ENCODE measurements around the gene GLRX3. TPM values are rescaled to one million over a fixed set of nuclear protein-coding genes. Genes with fewer than 3 reads are reported as not detected.
A peak's percentile ranks its signal among the peaks of the same experiment; 100 is the strongest.

Gene GLRX3
- total and polyA plus RNA-seq, 2 of the 13 experiments (the other 11 are each of a cell fraction or from before 2014, with no cell fraction given) = 91.4 to 135 TPM

- TF ChIP-seq, protein P1, sequence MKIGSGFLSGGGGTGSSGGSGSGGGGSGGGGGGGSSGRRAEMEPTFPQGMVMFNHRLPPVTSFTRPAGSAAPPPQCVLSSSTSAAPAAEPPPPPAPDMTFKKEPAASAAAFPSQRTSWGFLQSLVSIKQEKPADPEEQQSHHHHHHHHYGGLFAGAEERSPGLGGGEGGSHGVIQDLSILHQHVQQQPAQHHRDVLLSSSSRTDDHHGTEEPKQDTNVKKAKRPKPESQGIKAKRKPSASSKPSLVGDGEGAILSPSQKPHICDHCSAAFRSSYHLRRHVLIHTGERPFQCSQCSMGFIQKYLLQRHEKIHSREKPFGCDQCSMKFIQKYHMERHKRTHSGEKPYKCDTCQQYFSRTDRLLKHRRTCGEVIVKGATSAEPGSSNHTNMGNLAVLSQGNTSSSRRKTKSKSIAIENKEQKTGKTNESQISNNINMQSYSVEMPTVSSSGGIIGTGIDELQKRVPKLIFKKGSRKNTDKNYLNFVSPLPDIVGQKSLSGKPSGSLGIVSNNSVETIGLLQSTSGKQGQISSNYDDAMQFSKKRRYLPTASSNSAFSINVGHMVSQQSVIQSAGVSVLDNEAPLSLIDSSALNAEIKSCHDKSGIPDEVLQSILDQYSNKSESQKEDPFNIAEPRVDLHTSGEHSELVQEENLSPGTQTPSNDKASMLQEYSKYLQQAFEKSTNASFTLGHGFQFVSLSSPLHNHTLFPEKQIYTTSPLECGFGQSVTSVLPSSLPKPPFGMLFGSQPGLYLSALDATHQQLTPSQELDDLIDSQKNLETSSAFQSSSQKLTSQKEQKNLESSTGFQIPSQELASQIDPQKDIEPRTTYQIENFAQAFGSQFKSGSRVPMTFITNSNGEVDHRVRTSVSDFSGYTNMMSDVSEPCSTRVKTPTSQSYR (CRISPR knock-in tag; IDR thresholded peaks at IDR 0.05; ENCODE audit: borderline replicate concordance) = no peak
- TF ChIP-seq EEA1 (CRISPR knock-in tag; IDR thresholded peaks at IDR 0.05; ENCODE audit: borderline replicate concordance) (no peak), ZNF501 (CRISPR knock-in tag; IDR thresholded peaks at IDR 0.05) (peak; percentile 89), ZNF577 (CRISPR knock-in tag; IDR thresholded peaks at IDR 0.05; ENCODE audit: borderline replicate concordance, low read depth) (no peak), SRSF9 (IDR thresholded peaks at IDR 0.05; ENCODE audit: borderline replicate concordance, insufficient read depth, low read depth, low read length, poor library complexity, severe bottlenecking) (no peak), ZNF136 (CRISPR knock-in tag; IDR thresholded peaks at IDR 0.05; ENCODE audit: low read depth) (no peak), ZNF280B (CRISPR knock-in tag; IDR thresholded peaks at IDR 0.05; ENCODE audit: borderline replicate concordance) (no peak), ZNF614 (CRISPR knock-in tag; IDR thresholded peaks at IDR 0.05; ENCODE audit: borderline replicate concordance) (no peak), JUND (CRISPR knock-in tag; IDR thresholded peaks at IDR 0.05) (no peak), ZNF598 (CRISPR knock-in tag; IDR thresholded peaks at IDR 0.05; ENCODE audit: borderline replicate concordance) (no peak), ZIK1 (CRISPR knock-in tag; IDR thresholded peaks at IDR 0.05; ENCODE audit: borderline replicate concordance, low read depth) (0 out of 2 replicates have a peak, but pooled peaks have one; percentile 51), ZNF121 (CRISPR knock-in tag; IDR thresholded peaks at IDR 0.05) (peak; percentile 17; the same call in 1 of the 2 replicates), GATAD1 (CRISPR knock-in tag; IDR thresholded peaks at IDR 0.05) (peak; percentile 89), ZNF660 (CRISPR knock-in tag; IDR thresholded peaks at IDR 0.05; ENCODE audit: borderline replicate concordance, low read depth) (no peak), RAD51 (IDR thresholded peaks at IDR 0.05; ENCODE audit: borderline replicate concordance) (no peak), SMAD1 (CRISPR knock-in tag; IDR thresholded peaks at IDR 0.05; ENCODE audit: borderline replicate concordance, low read depth) (no peak), ZKSCAN8 (CRISPR knock-in tag; IDR thresholded peaks at IDR 0.05; ENCODE audit: borderline replicate concordance) (no peak)
- TF ChIP-seq, protein P2, sequence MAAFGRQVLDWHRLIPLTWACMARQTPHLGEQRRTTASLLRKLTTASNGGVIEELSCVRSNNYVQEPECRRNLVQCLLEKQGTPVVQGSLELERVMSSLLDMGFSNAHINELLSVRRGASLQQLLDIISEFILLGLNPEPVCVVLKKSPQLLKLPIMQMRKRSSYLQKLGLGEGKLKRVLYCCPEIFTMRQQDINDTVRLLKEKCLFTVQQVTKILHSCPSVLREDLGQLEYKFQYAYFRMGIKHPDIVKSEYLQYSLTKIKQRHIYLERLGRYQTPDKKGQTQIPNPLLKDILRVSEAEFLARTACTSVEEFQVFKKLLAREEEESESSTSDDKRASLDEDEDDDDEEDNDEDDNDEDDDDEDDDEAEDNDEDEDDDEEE (CRISPR knock-in tag; IDR thresholded peaks at IDR 0.05) = no peak
- TF ChIP-seq, protein P3, sequence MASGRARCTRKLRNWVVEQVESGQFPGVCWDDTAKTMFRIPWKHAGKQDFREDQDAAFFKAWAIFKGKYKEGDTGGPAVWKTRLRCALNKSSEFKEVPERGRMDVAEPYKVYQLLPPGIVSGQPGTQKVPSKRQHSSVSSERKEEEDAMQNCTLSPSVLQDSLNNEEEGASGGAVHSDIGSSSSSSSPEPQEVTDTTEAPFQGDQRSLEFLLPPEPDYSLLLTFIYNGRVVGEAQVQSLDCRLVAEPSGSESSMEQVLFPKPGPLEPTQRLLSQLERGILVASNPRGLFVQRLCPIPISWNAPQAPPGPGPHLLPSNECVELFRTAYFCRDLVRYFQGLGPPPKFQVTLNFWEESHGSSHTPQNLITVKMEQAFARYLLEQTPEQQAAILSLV (CRISPR knock-in tag; IDR thresholded peaks at IDR 0.05; ENCODE audit: borderline replicate concordance) = no peak; the same call in 1 of the 2 replicates
Observed at GRCh38 chr10:130136226-130137089, at the start of gene GLRX3 (continued).

All from HepG2 (cell line).